HL-60 (cell line): ENCODE measurements around the gene CTSO.
"Not testable (repeated sequence)": the region's sequence is repeated elsewhere in the genome, so short reads cannot be mapped to it uniquely, and the experiment has no call there.

Experiments
- DNase-seq, 2 experiments: peaks; one replicate each; pipeline ENCODE4 v3.0.0-alpha.2; 2010 to 2020; ENCODE audit warnings: low read depth in 1 of 2, low spot score in 1 of 2
- H3K27ac ChIP-seq: fragments of 250-450 bp; sonication (Bioruptor Pico); replicated peaks from 2 replicates; pipeline ENCODE4 v1.5.1; 2020; ENCODE audit warnings: mild to moderate bottlenecking, moderate library complexity
- H3K27me3 ChIP-seq: fragments of 250-450 bp; sonication (Bioruptor Pico); 2 replicates; pipeline ENCODE4 v1.5.1; 2021; ENCODE audit warnings: mild to moderate bottlenecking, moderate library complexity; ENCODE audit not compliant: insufficient read depth, poor library complexity, severe bottlenecking
- H3K4me3 ChIP-seq: replicated peaks from 2 replicates; pipeline ENCODE4 v1.5.1; 2011; ENCODE audit warnings: mild to moderate bottlenecking, control low read depth, low read length; ENCODE audit not compliant: insufficient read depth
- GABPA ChIP-seq: IDR thresholded peaks from 2 replicates; pipeline ENCODE4 v1.6.1; 2012; ENCODE audit warnings: low read depth
- POLR2AphosphoS5 ChIP-seq: IDR thresholded peaks from 2 replicates; pipeline ENCODE4 v1.6.1; 2012; ENCODE audit warnings: low read depth
- SPI1 ChIP-seq: IDR thresholded peaks from 2 replicates; pipeline ENCODE4 v1.6.1; 2012; ENCODE audit warnings: low read depth, mild to moderate bottlenecking, borderline replicate concordance
- TF ChIP-seq, protein P1 (sequence below): IDR thresholded peaks from one replicate; pipeline ENCODE4 v1.5.1; 2011; ENCODE audit warnings: low read length, control low read depth, inconsistent platforms; ENCODE audit not compliant: insufficient read depth
- TF ChIP-seq, protein P2 (sequence below): IDR thresholded peaks from 2 replicates; pipeline ENCODE4 v1.6.1; 2012; ENCODE audit warnings: low read depth; ENCODE audit not compliant: insufficient replicate concordance

CTSO gene

DNA sequence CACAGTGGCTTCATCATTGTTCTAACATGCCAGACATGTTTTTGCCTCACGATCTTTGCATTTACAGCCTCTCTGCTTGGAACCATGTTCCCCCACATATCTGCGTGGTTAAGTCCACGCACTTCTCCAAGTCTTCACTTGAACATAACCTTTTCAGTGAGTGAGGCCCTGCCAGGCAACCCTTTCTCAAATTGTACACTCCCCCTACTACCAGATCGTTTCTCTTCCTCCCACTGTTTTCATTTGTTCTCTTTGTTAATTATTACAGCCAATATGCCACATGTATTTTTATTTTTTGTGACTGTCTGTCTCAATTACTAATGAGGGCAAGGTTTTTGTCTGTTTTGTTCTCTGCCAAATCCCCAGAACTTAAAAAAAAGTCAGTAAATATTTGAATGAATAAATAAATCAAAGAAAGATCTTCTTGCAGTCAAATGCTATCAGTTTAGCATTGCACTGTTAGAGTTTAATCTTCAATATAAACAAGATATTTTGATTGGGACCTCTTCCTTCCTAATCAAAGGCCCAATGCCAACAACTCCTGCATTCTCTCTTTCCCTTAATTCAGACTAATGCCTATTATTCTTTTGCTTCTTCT, 18.2 kb downstream of the CTSO start:
- no peak for DNase-seq
- H3K4me3 ChIP-seq: no peak overlapping the region
- H3K27me3 ChIP-seq: no peaks in the 10 kb centered on the region
- H3K27ac ChIP-seq: no peak overlapping the region
- TF ChIP-seq POLR2AphosphoS5 (no peak), SPI1 (no peak), GABPA (no peak)
- TF ChIP-seq, protein P1, sequence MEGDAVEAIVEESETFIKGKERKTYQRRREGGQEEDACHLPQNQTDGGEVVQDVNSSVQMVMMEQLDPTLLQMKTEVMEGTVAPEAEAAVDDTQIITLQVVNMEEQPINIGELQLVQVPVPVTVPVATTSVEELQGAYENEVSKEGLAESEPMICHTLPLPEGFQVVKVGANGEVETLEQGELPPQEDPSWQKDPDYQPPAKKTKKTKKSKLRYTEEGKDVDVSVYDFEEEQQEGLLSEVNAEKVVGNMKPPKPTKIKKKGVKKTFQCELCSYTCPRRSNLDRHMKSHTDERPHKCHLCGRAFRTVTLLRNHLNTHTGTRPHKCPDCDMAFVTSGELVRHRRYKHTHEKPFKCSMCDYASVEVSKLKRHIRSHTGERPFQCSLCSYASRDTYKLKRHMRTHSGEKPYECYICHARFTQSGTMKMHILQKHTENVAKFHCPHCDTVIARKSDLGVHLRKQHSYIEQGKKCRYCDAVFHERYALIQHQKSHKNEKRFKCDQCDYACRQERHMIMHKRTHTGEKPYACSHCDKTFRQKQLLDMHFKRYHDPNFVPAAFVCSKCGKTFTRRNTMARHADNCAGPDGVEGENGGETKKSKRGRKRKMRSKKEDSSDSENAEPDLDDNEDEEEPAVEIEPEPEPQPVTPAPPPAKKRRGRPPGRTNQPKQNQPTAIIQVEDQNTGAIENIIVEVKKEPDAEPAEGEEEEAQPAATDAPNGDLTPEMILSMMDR: no peak
- TF ChIP-seq, protein P2, sequence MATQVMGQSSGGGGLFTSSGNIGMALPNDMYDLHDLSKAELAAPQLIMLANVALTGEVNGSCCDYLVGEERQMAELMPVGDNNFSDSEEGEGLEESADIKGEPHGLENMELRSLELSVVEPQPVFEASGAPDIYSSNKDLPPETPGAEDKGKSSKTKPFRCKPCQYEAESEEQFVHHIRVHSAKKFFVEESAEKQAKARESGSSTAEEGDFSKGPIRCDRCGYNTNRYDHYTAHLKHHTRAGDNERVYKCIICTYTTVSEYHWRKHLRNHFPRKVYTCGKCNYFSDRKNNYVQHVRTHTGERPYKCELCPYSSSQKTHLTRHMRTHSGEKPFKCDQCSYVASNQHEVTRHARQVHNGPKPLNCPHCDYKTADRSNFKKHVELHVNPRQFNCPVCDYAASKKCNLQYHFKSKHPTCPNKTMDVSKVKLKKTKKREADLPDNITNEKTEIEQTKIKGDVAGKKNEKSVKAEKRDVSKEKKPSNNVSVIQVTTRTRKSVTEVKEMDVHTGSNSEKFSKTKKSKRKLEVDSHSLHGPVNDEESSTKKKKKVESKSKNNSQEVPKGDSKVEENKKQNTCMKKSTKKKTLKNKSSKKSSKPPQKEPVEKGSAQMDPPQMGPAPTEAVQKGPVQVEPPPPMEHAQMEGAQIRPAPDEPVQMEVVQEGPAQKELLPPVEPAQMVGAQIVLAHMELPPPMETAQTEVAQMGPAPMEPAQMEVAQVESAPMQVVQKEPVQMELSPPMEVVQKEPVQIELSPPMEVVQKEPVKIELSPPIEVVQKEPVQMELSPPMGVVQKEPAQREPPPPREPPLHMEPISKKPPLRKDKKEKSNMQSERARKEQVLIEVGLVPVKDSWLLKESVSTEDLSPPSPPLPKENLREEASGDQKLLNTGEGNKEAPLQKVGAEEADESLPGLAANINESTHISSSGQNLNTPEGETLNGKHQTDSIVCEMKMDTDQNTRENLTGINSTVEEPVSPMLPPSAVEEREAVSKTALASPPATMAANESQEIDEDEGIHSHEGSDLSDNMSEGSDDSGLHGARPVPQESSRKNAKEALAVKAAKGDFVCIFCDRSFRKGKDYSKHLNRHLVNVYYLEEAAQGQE: no peak

DNA sequence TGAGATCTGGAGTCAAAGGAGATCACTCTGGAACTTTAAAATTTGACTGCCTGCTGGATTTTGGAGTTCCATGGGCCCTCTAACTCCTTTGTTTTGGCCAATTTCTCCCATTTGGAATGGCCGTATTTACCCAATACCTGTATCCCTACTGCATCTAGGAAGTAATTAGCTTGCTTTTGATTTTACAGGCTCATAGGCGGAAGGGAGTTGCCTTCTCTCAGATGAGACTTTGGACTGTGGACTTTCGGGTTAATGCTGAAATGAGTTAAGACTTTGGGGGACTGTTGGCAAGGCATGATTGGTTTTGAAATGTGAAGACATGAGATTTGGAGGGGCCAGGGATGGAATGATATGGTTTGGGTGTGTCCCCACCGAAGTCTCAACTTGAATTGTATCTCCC, 19.0 kb downstream of the CTSO start:
- not testable (repeated sequence) for H3K27ac ChIP-seq, H3K27me3 ChIP-seq, H3K4me3 ChIP-seq, DNase-seq

DNA sequence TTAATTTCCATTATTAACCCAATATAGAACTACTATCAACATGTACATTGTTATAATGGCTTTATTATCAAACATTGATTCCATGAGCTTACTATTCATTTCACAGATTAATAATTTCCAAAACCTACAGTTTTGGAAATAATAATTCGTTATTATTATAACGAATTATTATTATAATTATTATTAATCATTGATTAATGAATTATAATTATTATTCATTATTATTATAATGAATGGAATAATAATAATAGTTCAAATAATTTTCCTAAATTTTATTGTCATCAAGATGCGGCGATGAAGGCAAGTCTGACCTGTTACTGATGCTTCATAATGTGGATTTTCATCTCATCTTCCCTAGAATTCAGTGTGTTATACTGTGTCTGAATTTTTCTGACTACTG, 22.0 kb downstream of the CTSO start:
- Histone ChIP-seq H3K4me3 (no peak overlapping the region), H3K27ac (no peak overlapping the region), H3K27me3 (no peaks in the 10 kb centered on the region)
- DNase-seq: no peak
- TF ChIP-seq, protein P2: no peak
- TF ChIP-seq SPI1 (no peak), POLR2AphosphoS5 (no peak), GABPA (no peak)
- TF ChIP-seq, protein P1: no peak

DNA sequence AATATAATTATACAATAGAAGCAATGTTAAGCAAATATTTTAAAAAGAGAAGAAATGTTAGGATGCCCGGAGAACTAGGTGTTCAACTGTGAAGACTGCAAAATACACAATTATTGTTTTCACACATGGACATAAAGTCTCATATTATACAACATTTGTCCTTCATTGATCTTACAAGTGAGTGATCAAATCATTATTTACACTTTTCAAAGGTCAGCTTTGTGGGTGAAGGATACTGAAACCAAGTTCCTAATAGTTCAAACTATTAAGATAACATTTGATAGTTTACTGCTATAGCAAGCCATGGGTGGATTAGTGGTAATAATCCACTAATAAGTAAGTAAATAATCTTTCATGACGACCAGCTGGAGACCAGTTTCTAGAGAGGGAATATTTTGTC, 23.3 kb downstream of the CTSO start:
- DNase-seq: no peak
- H3K27ac ChIP-seq: no peak overlapping the region
- TF ChIP-seq POLR2AphosphoS5: no peak
- no peak for TF ChIP-seq SPI1
- TF ChIP-seq, protein P2: no peak
- TF ChIP-seq GABPA: no peak
- no peaks in the 10 kb centered on the region for H3K27me3 ChIP-seq
- no peak overlapping the region for H3K4me3 ChIP-seq
